Measurements from ENCODE around the gene NHS.

NHS gene

GRCh38 chrX:17374619-17375366, at the start of gene NHS:
Gene NHS, plus strand, starts transcription at chrX:17375200. Its CDS starts 558 bp downstream, at chrX:17375758.
- DNase-seq (ENCODE audit: extremely low read depth in 1 of 2, low read depth in 1 of 2) = no peak

GRCh38 chrX:17328837-17329236, 46.2 kb upstream of the NHS start:
- DNase-seq (ENCODE audit: extremely low read depth in 1 of 2, low read depth in 1 of 2) = no peak

GRCh38 chrX:17336377-17336776, 38.6 kb upstream of the NHS start:
- no peak for DNase-seq (ENCODE audit: extremely low read depth in 1 of 2, low read depth in 1 of 2)

- DNase-seq (ENCODE audit: extremely low read depth in 1 of 2, low read depth in 1 of 2) = no peak
Observed at GRCh38 chrX:17355976-17356375, 19.0 kb upstream of the NHS start.

DNA sequence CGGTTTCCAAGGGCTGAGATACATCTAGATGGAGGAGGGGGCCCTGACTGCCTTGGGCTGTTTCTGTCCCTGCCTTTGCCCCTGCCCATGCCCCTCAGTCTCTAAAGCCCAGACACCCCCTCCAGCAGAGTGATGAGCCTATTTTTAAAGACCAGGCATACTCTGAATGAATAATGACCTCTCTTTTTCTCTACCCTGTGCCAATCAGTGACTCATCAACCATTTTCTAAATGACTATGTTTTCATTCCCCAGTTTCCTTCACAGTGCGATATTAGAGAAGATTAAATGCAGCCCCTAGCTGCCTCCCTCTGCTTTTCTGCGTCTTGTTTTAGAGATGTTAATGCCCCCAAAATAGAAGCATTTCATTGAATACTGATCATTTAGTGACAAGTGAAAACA, 15.5 kb upstream of the NHS start:
- no peak for DNase-seq (ENCODE audit: extremely low read depth in 1 of 2, low read depth in 1 of 2)

DNA sequence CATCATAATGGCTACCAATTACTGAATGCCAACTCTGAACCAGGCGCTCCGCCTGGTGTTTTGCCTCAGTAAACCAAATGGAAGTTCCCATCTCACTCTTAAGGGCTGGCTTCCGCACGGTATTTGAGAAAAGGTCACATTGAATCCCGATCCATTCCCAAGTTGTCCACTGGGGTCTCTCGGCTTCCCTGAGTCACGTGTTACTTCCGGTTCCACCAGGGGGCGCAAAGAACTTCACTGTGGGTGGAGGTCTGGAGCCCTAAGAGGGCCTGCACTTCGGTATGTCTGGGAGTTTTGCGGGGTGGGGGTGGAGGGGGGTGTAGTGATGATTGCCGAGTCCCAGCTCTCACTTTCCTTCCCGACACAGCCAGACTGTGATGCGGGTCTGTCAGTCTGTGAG, 13.4 kb upstream of the NHS start:
- DNase-seq (ENCODE audit: extremely low read depth in 1 of 2, low read depth in 1 of 2) = no peak

DNA sequence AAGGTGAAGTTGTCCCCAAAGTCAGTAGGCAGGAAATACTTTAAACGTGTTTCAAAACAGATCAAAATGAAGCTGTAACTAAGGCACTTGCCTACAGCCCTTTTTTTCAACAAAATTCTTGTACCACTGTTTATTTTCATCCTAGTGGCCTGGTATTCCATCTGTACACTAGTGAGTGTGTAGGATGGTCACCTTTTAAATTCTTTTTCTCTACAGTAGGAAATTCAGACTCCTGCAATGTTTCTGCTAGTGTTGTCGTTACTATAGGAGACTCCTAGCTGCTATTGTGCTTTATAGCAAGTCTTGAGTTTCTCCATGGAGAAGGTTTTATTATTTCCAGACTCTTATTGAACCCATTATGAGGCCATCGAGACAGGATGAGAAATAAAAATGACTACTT, 7.0 kb upstream of the NHS start:
- DNase-seq (ENCODE audit: extremely low read depth in 1 of 2, low read depth in 1 of 2) = no peak

DNA sequence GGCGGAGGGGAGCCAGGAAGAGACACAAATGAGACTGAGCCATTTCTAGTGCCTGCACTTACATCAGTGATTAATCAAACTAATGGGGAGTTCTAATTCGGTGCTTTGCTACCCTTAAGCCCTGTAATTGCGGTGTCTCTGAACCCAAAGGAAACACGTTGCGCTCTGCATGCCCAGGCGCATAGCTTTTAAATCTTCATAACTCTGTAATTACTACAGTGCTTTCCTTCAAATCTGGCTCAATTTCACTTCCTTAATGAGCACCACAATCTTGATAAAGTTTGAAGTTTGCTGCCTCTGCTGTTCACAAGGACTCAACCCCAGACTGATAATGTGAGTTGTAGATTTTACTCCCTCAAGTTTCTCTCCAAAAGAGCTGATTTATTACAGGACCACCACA, 5.7 kb upstream of the NHS start:
- no peak for DNase-seq (ENCODE audit: extremely low read depth in 1 of 2, low read depth in 1 of 2)

- no peak for DNase-seq (ENCODE audit: extremely low read depth in 1 of 2, low read depth in 1 of 2)
Observed at GRCh38 chrX:17370191-17370590, 4.8 kb upstream of the NHS start.

DNA sequence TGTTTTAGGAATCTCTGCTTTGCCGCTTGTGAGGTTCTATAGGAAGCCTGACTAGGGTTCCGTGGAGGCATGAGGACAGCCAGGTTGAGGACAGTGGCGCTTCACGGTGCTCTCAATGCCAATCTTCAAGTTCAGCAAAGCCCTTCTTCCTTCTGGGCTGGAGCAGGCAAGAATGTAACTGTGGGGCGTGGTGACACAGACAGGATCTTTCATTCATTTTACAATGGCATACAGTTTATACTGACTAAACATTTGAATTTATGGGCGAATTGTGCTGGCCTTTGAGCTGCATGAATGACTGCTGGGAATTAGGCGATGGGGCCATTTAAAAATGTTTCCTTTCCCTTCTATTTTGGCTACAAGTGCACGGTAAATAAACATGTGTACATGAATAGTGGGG, 2.9 kb upstream of the NHS start:
- DNase-seq (ENCODE audit: extremely low read depth in 1 of 2, low read depth in 1 of 2) = no peak

GRCh38 chrX:17373337-17373736, 1.7 kb upstream of the NHS start:
- no peak for DNase-seq (ENCODE audit: extremely low read depth in 1 of 2, low read depth in 1 of 2)

DNA sequence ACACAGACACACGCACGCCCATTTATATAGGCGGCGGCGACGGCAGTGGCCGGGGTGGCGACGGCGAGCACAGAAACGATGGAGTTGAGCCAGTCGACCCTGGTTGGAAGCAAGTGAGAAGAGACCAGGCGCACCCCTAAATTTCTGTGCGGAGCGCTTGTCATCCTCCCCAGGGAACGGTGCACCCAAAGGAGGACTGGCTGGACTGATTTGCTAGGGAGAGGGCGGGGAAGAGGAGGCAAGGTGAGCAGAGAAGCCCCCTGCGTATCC, 302 bp downstream of the NHS start:
- DNase-seq (ENCODE audit: extremely low read depth in 1 of 2, low read depth in 1 of 2) = no peak

GRCh38 chrX:17375637-17376430, 834 bp downstream of the NHS start:
- DNase-seq (ENCODE audit: extremely low read depth in 1 of 2, low read depth in 1 of 2) = no peak

- DNase-seq (ENCODE audit: extremely low read depth in 1 of 2, low read depth in 1 of 2) = no peak
Observed at GRCh38 chrX:17376431-17377077, 1.6 kb downstream of the NHS start.

- DNase-seq (ENCODE audit: extremely low read depth in 1 of 2, low read depth in 1 of 2) = no peak
Observed at GRCh38 chrX:17377091-17377717, 2.2 kb downstream of the NHS start.

GRCh38 chrX:17377795-17378194, 2.8 kb downstream of the NHS start:
- peak in 1 of 2 donors; percentile 36 for DNase-seq (ENCODE audit: extremely low read depth in 1 of 2, low read depth in 1 of 2)

DNA sequence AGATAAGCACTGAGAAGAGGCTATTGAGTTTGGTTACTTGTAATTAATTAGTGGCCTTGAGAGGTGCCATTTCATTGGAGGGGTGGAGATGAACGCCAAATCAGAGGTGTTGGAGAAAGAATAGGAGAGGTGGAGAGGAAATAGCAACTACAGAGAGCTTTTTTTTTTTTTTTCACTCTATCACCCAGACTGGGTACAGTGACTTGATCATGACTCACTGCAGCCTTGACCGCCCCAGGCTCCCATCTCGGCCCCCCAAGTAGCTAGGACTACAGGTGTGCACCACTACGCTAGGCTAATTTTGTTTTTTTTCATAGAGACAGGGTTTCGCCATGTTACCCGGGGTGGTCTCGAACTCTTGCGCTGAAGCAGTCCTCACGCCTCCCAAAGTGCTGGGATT, 5.2 kb downstream of the NHS start:
- no peak for DNase-seq (ENCODE audit: extremely low read depth in 1 of 2, low read depth in 1 of 2)

GRCh38 chrX:17390419-17390850, 15.4 kb downstream of the NHS start:
- DNase-seq (ENCODE audit: extremely low read depth in 1 of 2, low read depth in 1 of 2) = no peak

GRCh38 chrX:17395154-17395553, 20.2 kb downstream of the NHS start:
- no peak for DNase-seq (ENCODE audit: extremely low read depth in 1 of 2, low read depth in 1 of 2)

DNA sequence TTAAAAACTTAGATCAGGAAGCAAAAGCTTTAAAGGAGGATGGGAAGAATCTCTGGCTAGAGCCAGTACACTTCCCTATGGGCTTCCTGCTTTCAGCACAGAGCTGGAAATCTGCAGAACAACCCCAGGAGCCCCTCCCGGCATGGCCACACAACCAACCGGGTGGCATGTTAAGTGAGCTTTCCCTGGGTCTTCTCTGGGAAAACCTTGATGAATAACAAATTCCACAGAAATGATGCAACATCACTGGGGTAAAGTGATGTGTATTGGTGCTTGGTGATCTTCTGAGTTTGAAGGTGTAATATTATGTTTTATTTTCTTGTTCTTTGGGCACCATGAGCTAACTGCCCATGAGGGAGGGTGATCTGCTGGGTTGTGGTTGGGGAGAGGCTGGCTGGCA, 22.1 kb downstream of the NHS start:
- DNase-seq (ENCODE audit: extremely low read depth in 1 of 2, low read depth in 1 of 2) = no peak

DNA sequence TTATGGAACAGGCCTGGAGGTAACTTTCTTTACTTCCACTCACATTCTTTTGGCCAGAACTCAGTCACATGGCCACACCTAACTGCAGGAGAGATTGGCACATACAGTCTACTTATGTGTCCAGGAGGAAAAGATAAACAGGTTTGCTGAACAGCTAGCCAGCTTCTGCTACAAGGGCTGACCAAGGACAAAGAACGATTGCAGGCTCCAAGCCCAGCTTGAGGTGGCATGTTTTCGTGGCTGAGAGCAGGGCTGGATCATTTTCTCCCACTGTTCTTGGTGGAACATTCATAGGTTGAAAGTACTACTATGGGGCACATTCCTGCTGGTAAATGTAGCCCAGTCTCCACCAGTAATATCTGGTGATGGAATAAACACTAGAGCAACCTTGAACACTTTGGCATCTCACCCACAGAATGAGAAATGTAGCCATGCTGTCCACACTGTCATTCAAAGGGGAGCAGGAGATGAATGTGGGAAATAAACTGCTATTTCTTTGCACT, 28.2 kb downstream of the NHS start:
- no peak for DNase-seq (ENCODE audit: extremely low read depth in 1 of 2, low read depth in 1 of 2)
